Measurements from ENCODE around the gene PTPRG.

- TF ChIP-seq CTCF (conservative IDR thresholded peaks at IDR 0.05): no peak
- TF ChIP-seq ZFX (IDR thresholded peaks at IDR 0.05): no peak
These were observed 564.0 kb downstream of the PTPRG start for GRCh38 chr3:62125380-62125779.
